Fibroblast of skin of left biceps (primary cell): ENCODE data around the gene ESR2.
"Not testable (repeated sequence)": the region's sequence is repeated elsewhere in the genome, so short reads cannot be mapped to it uniquely, and the experiment has no call there.

Source experiments
- DNase-seq, 2 experiments: peaks; one replicate each; pipeline ENCODE4 v3.0.0-alpha.2; 2013; ENCODE audit warnings: low read depth in 2 of 2

ESR2 gene

GRCh38 chr14:64038841-64039542 is 255.2 kb downstream of the ESR2 start:
- DNase-seq: no peak

DNA sequence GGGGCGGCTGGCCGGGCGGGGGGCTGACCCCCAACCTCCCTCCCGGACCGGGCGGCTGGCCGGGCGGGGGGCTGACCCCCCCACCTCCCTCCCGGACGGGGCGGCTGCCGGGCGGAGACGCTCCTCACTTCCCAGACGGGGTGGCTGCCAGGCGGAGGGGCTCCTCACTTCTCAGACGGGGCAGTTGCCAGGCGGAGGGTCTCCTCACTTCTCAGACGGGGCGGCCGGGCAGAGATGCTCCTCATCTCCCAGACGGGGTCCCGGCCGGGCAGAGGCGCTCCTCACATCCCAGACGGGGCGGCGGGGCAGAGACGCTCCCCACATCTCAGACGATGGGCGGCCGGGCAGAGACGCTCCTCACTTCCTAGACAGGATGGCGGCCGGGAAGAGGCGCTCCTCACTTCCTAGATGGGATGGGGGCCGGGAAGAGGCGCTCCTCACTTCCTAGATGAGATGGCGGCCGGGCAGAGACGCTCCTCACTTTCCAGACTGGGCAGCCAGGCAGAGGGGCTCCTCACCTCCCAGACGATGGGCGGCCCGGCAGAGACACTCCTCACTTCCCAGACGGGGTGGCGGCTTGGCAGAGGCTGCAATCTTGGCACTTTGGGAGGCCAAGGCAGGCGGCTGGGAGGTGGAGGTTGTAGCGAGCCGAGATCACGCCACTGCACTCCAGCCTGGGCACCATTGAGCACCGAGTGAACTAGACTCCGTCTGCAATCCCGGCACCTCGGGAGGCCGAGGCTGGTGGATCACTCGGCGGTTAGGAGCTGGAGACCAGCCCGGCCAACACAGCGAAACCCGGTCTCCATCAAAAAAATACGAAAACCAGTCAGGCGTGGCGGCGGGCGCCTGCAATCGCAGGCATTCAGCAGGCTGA is 256.1 kb downstream of the ESR2 start:
- DNase-seq: not testable (repeated sequence)

GRCh38 chr14:64035143-64035542 is 259.0 kb downstream of the ESR2 start:
- DNase-seq: no peak
